Right lobe of liver (tissue), 6 donors: Measurements from ENCODE around the gene MYH6. TPM values are rescaled to one million over a fixed set of nuclear protein-coding genes. Genes with fewer than 3 reads are reported as not detected.
A peak's percentile ranks its signal among the peaks of the same experiment; 100 is the strongest.

Source experiments
- ATAC-seq, 4 donors: fragments of 200-7000 bp; cut with Tn5 transposase; one replicate each; pipeline ENCODE4 v1.9.1; 2020; ENCODE audit warnings: mild to moderate bottlenecking in 4 of 4, moderate library complexity in 4 of 4
- DNase-seq, 3 donors: peaks; one replicate each; pipeline ENCODE4 v3.0.0-alpha.2; 2020
- H3K27ac ChIP-seq, 3 donors: fragments of 200-600 bp; one replicate each; pipeline ENCODE4 v1.8.0; 2022
- H3K27me3 ChIP-seq, 2 donors: fragments of 200-600 bp; one replicate each; pipeline ENCODE4 v1.8.0; 2022
- H3K36me3 ChIP-seq, 4 donors: fragments of 200-600 bp; sonication (generic) in 1 of 4; one replicate each; pipeline versions ENCODE4 v1.5.1 to v1.8.0; 2017 to 2022; ENCODE audit warnings: control low read depth in 1 of 4
- H3K4me1 ChIP-seq, 4 donors: fragments of 200-600 bp; sonication (generic) in 1 of 4; one replicate each; pipeline versions ENCODE4 v1.5.1 to v1.8.0; 2017 to 2022; ENCODE audit warnings: control low read depth in 1 of 4
- H3K4me3 ChIP-seq, 3 donors: fragments of 200-600 bp; one replicate each; pipeline ENCODE4 v1.8.0; 2022
- H3K9me3 ChIP-seq, 4 donors: fragments of 200-600 bp; sonication (generic) in 1 of 4; one replicate each; pipeline versions ENCODE4 v1.5.1 to v1.8.0; 2017 to 2022; ENCODE audit warnings: control low read depth in 1 of 4
- CTCF ChIP-seq, 4 donors: fragments of 200-600 bp in 3 of 4; fragments of 450-650 bp in 1 of 4; IDR thresholded peaks; one replicate each; pipeline versions ENCODE4 v1.5.1 to v1.8.0; 2016 to 2022; ENCODE audit warnings: antibody characterized with exemption in 4 of 4, mild to moderate bottlenecking in 2 of 4
- POLR2A ChIP-seq: fragments of 450-650 bp; IDR thresholded peaks from one replicate; pipeline ENCODE4 v1.6.1; 2017; ENCODE audit warnings: antibody characterized with exemption, mild to moderate bottlenecking
- WGBS: methylation state at CpG from one replicate; pipeline ENCODE4 v1.1.6; 2018; ENCODE audit warnings: low coverage, low lambda C conversion rate; ENCODE audit not compliant: insufficient coverage; ENCODE audit errors: missing lambda C conversion rate; 5-methylcytosine and 5-hydroxymethylcytosine counted together
- intact Hi-C, 2 donors: fragments of 100-400 bp; cut with DNase I; formaldehyde crosslinking; loops; one replicate each; pipeline versions ENCODE4 v1.11.2 to v1.14.1; 2022
- total RNA-seq, 6 experiments: library from RNA; depleted of rRNA in 2 of 6; stranded (reverse); fragments of >200 nt in 2 of 6; fragmentation: NEBNext Ultra II Directional in 3 of 6; extraction: Animal tissue kit (Norgen Biotek cat#: 25700) in 3 of 6; gene quantifications; one replicate each; pipeline versions ENCODE4 v1.1.0 to v1.2.4, GENCODE V29; 2016 to 2023
- donor health status: DM: no; HTN: yes; CAD: no.
- donor health status: DM: no; HTN: no; CAD: no.
- donor health status: DM: no; HTN: no; CAD: no.
- donor health status: DM: no; HTN: yes; CAD: no.
- donor health status: DM: no; HTN: yes; CAD: no.

Gene MYH6
- total RNA-seq, 6 experiments from 2014 or later, result 0.07 to 1.00 (median 0.13) TPM; not detected in 1

- intact Hi-C loops, result loop anchor here (5.0 to 10.0 kb wide), 4 partner anchors 45 to 112 kb away; no protein-coding TSS in a partner anchor
- peak in 1 of 3 donors; percentile 27 for DNase-seq
- TF ChIP-seq POLR2A, result no peak
- no peak for TF ChIP-seq CTCF (IDR thresholded peaks at IDR 0.05)
These were observed 30.9 kb downstream of the MYH6 start for GRCh38 chr14:23377198-23377550.

GRCh38 chr14:23376482-23377197, 31.4 kb downstream of the MYH6 start, which contains the start of gene CMTM5:
CMTM5 (plus strand) TSS chr14:23377046; CDS start chr14:23377252, 206 bp downstream.
- no peaks in the 10 kb centered on the region for H3K36me3 ChIP-seq
- no peak for TF ChIP-seq CTCF (IDR thresholded peaks at IDR 0.05)
- no peak within 1 kb of the TSS for H3K4me3 ChIP-seq
- 52% methylated on average over 8 of the region's 13 CpGs for WGBS
- DNase-seq, result peak in 1 of 3 donors; percentile 35
- no peaks in the 10 kb centered on the region for H3K9me3 ChIP-seq
- ATAC-seq, result no peak
- H3K4me1 ChIP-seq, result no peaks in the 10 kb centered on the region
- no peaks in the 10 kb centered on the region for H3K27me3 ChIP-seq
- intact Hi-C loops, result loop anchor here (5.0 to 10.0 kb wide), 4 partner anchors 44 to 112 kb away; no protein-coding TSS in a partner anchor
- no peak within 1 kb of the TSS for H3K27ac ChIP-seq

More at GRCh38 chr14:23377198-23377550, 30.9 kb downstream of the MYH6 start:
- ATAC-seq, result no peak
- H3K4me1 ChIP-seq, result no peaks in the 10 kb centered on the region
- no peaks in the 10 kb centered on the region for H3K27me3 ChIP-seq
- no peaks in the 10 kb centered on the region for H3K36me3 ChIP-seq
- no peaks in the 10 kb centered on the region for H3K9me3 ChIP-seq
- WGBS, result 73% methylated on average over 2 of the region's 11 CpGs
- no peak overlapping the region for H3K27ac ChIP-seq
- no peak overlapping the region for H3K4me3 ChIP-seq

- intact Hi-C loops, result loop anchor here (5.0 to 10.0 kb wide), 4 partner anchors 43 to 111 kb away; no protein-coding TSS in a partner anchor
- no peak for ATAC-seq
- TF ChIP-seq POLR2A (no peak), CTCF (IDR thresholded peaks at IDR 0.05) (no peak)
- no peaks in the 10 kb centered on the region for H3K4me1 ChIP-seq
- no peaks in the 10 kb centered on the region for H3K27me3 ChIP-seq
- no peak overlapping the region for H3K4me3 ChIP-seq
- H3K27ac ChIP-seq, result no peak overlapping the region
- no peaks in the 10 kb centered on the region for H3K9me3 ChIP-seq
- H3K36me3 ChIP-seq, result no peaks in the 10 kb centered on the region
- WGBS, result 87% methylated on average over 12 of the region's 21 CpGs
- DNase-seq, result peak in 1 of 3 donors; percentile 39
These were observed 32.4 kb downstream of the MYH6 start for GRCh38 chr14:23375527-23376251.

- H3K4me1 ChIP-seq, result no peaks in the 10 kb centered on the region
- no peak for DNase-seq
- H3K4me3 ChIP-seq, result no peak overlapping the region
- no peak for TF ChIP-seq POLR2A
- no peak for TF ChIP-seq CTCF (IDR thresholded peaks at IDR 0.05)
- 43% methylated on average over 1 of the region's 3 CpGs for WGBS
- no peaks in the 10 kb centered on the region for H3K36me3 ChIP-seq
- H3K27me3 ChIP-seq, result no peaks in the 10 kb centered on the region
- no peaks in the 10 kb centered on the region for H3K9me3 ChIP-seq
- no peak overlapping the region for H3K27ac ChIP-seq
- intact Hi-C loops, result loop anchor here in 1 of 2 donors (10.0 kb wide), 1 partner anchor 108 kb away; no protein-coding TSS in a partner anchor
- ATAC-seq, result no peak
These were observed 35.0 kb downstream of the MYH6 start for GRCh38 chr14:23373041-23373440.
